GM18909 (cell line): ENCODE data around the gene NKAPL.

Source experiments
- ATAC-seq: cut with Tn5 transposase; IDR thresholded peaks from one replicate; pipeline ENCODE4 v1.9.1; 2021; ENCODE audit warnings: mild to moderate bottlenecking; ENCODE audit not compliant: unreplicated experiment, poor library complexity

Gene NKAPL

GRCh38 chr6:28243946-28244345 is 15.2 kb upstream of the NKAPL start:
- ATAC-seq, result no peak

- no peak for ATAC-seq
Measured at GRCh38 chr6:28245206-28245941, 13.7 kb upstream of the NKAPL start.

- ATAC-seq, result no peak
Measured at GRCh38 chr6:28248916-28249315, 10.2 kb upstream of the NKAPL start.

GRCh38 chr6:28250747-28251146 is 8.3 kb upstream of the NKAPL start:
- ATAC-seq, result no peak

GRCh38 chr6:28251661-28252008 is 7.5 kb upstream of the NKAPL start:
- peak; percentile 47 for ATAC-seq

GRCh38 chr6:28252009-28252975 is 6.8 kb upstream of the NKAPL start, which contains the start of gene ZKSCAN4:
TSS of gene ZKSCAN4 (minus strand) at chr6:28252269. CDS start at chr6:28251980, 289 bp downstream.
- peak; percentile 80 for ATAC-seq

GRCh38 chr6:28254121-28254519 is 5.0 kb upstream of the NKAPL start:
- no peak for ATAC-seq

- no peak for ATAC-seq
Measured at GRCh38 chr6:28257042-28257441, 2.1 kb upstream of the NKAPL start.

GRCh38 chr6:28263922-28264321 is 4.8 kb downstream of the NKAPL start:
- no peak for ATAC-seq

GRCh38 chr6:28264834-28265401 is 5.8 kb downstream of the NKAPL start:
- no peak for ATAC-seq

- ATAC-seq, result no peak
Measured at GRCh38 chr6:28266563-28266961, 7.5 kb downstream of the NKAPL start.

GRCh38 chr6:28266962-28267694 is 8.0 kb downstream of the NKAPL start, which contains the start of gene ZSCAN26:
TSS of gene ZSCAN26 (plus strand) at chr6:28267143. CDS start at chr6:28271920, 4,777 bp downstream.
- peak; percentile 89 for ATAC-seq

GRCh38 chr6:28267695-28268059 is 8.6 kb downstream of the NKAPL start:
- ATAC-seq, result no peak

- ATAC-seq, result no peak
Measured at GRCh38 chr6:28269492-28269891, 10.4 kb downstream of the NKAPL start.

- no peak for ATAC-seq
Measured at GRCh38 chr6:28274888-28275287, 15.8 kb downstream of the NKAPL start.

GRCh38 chr6:28277746-28278145 is 18.6 kb downstream of the NKAPL start:
- no peak for ATAC-seq

GRCh38 chr6:28280595-28281287 is 21.6 kb downstream of the NKAPL start:
- no peak for ATAC-seq

- peak; percentile 79 for ATAC-seq
Measured at GRCh38 chr6:28281288-28282064, 22.4 kb downstream of the NKAPL start, which contains the start of gene PGBD1. TSS of gene PGBD1 (plus strand) at chr6:28281572. CDS start at chr6:28283814, 2,242 bp downstream.

- no peak for ATAC-seq
Measured at GRCh38 chr6:28282926-28283325, 23.8 kb downstream of the NKAPL start.
